Thyroid gland (tissue), 4 donors: ENCODE data around the gene DRAXIN. TPM values are rescaled to one million over a fixed set of nuclear protein-coding genes. Genes with fewer than 3 reads are reported as not detected.

Experiments used
- DNase-seq, 2 donors: peaks; one replicate each; pipeline ENCODE4 v3.0.0-alpha.2; 2019
- H3K27ac ChIP-seq, 3 donors: fragments of 200-600 bp; sonication (generic); 1 replicate in 2 of 3; 2 replicates in 1 of 3; pipeline ENCODE4 v1.5.1; 2016 to 2019; ENCODE audit warnings: mild to moderate bottlenecking in 1 of 3, moderate library complexity in 1 of 3
- H3K27me3 ChIP-seq: fragments of 200-600 bp; sonication (generic); one replicate; pipeline ENCODE4 v1.5.1; 2019
- H3K36me3 ChIP-seq, 2 donors: fragments of 200-600 bp; sonication (generic); one replicate each; pipeline ENCODE4 v1.5.1; 2016 to 2019
- H3K4me1 ChIP-seq, 2 donors: fragments of 200-600 bp; sonication (generic); one replicate each; pipeline ENCODE4 v1.5.1; 2017 to 2019
- H3K4me3 ChIP-seq, 3 donors: fragments of 200-600 bp; sonication (generic); replicated peaks in 1 of 3; 1 replicate in 2 of 3; 2 replicates in 1 of 3; pipeline ENCODE4 v1.5.1; 2016; ENCODE audit warnings: mild to moderate bottlenecking in 1 of 3
- H3K9me3 ChIP-seq: fragments of 200-600 bp; sonication (generic); one replicate; pipeline ENCODE4 v1.5.1; 2017
- POLR2A ChIP-seq, 2 donors: fragments of 450-650 bp; IDR thresholded peaks; one replicate each; pipeline ENCODE4 v1.6.1; 2017; ENCODE audit warnings: antibody characterized with exemption in 2 of 2, mild to moderate bottlenecking in 2 of 2, moderate library complexity in 1 of 2
- WGBS, 2 donors: methylation state at CpG; one replicate each; pipeline ENCODE4 v1.1.5; 2017; 5-methylcytosine and 5-hydroxymethylcytosine counted together
- intact Hi-C: fragments of 100-400 bp; cut with DNase I; formaldehyde crosslinking; loops from one replicate; pipeline ENCODE4 v1.15.1; 2023
- total RNA-seq, 4 donors: library from RNA; depleted of rRNA; stranded (reverse); fragments of >200 nt; gene quantifications; one replicate each; pipeline ENCODE4 v1.2.3, GENCODE V29; 2016
- TF ChIP-seq, protein P1 (sequence below), 6 experiments: fragments of 200-600 bp in 3 of 6; fragments of 450-650 bp in 3 of 6; sonication (generic) in 3 of 6; IDR thresholded peaks; one replicate each; pipeline ENCODE4 v1.5.1; 2016 to 2019; ENCODE audit warnings: antibody characterized with exemption in 6 of 6, mild to moderate bottlenecking in 2 of 6, inconsistent platforms in 1 of 6, moderate library complexity in 1 of 6

The DRAXIN gene
- total RNA-seq, 4 donors from 2014 or later, result not detected

DNA sequence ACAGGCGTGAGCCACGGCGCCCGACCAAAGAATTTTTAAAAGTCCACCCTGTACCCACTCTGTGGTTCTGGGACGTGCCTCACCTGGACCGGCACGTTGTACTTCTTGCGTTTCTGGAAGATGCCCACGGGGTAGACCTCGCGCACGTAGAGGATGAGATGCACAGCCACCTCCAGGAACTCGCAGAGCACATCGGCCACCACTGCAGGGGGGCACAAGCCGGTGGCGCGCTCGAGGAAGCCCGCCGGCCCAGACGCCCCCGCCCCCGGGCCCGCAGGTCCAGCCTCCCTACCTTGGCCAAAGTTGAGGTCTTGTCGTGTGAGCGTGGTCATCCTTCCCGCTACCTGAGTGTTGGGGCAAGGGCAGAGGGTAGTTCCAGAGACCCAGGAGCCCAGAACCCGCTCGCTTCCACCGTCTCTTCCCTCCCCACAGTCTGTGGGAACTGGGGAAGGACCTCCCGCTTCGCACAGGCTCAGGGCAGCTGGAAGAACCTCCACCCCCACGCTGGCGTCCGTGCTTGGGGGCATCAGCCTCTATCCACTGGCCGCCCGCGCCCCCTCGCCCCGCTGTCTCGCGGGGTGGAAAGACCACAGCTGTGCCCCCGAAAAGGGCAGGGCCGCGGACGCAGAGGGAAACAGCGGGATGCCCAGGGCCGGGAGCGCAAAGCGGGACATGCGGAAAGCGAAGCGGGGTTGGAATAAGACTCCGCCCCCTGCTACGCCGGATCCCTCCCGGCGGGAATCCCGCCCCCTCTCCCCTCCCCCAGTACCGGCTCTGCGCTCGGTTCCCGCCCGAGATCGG is 11.0 kb upstream of the DRAXIN start:
- WGBS, 2 donors, result 7 to 12% methylated on average over 31 to 33 of the region's 65 CpGs
- intact Hi-C loops, result no loop called here
- H3K27ac ChIP-seq, result peak overlapping the region in 2 of 3 donors; percentile 68 to 74
- TF ChIP-seq, protein P1, sequence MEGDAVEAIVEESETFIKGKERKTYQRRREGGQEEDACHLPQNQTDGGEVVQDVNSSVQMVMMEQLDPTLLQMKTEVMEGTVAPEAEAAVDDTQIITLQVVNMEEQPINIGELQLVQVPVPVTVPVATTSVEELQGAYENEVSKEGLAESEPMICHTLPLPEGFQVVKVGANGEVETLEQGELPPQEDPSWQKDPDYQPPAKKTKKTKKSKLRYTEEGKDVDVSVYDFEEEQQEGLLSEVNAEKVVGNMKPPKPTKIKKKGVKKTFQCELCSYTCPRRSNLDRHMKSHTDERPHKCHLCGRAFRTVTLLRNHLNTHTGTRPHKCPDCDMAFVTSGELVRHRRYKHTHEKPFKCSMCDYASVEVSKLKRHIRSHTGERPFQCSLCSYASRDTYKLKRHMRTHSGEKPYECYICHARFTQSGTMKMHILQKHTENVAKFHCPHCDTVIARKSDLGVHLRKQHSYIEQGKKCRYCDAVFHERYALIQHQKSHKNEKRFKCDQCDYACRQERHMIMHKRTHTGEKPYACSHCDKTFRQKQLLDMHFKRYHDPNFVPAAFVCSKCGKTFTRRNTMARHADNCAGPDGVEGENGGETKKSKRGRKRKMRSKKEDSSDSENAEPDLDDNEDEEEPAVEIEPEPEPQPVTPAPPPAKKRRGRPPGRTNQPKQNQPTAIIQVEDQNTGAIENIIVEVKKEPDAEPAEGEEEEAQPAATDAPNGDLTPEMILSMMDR (IDR thresholded peaks at IDR 0.05), result no peak
- TF ChIP-seq POLR2A (IDR thresholded peaks at IDR 0.05), result no peak
- peaks cover 0 to 1% of the 10 kb centered on the region in 2 donors for H3K36me3 ChIP-seq
- DNase-seq, result no peak
- H3K4me3 ChIP-seq, result peak overlapping the region; percentile 62 to 83 (median 79)
- peaks cover 7 to 10% of the 10 kb centered on the region in 2 donors for H3K4me1 ChIP-seq
- H3K27me3 ChIP-seq, result no peaks in the 10 kb centered on the region
- H3K9me3 ChIP-seq, result no peaks in the 10 kb centered on the region

DNA sequence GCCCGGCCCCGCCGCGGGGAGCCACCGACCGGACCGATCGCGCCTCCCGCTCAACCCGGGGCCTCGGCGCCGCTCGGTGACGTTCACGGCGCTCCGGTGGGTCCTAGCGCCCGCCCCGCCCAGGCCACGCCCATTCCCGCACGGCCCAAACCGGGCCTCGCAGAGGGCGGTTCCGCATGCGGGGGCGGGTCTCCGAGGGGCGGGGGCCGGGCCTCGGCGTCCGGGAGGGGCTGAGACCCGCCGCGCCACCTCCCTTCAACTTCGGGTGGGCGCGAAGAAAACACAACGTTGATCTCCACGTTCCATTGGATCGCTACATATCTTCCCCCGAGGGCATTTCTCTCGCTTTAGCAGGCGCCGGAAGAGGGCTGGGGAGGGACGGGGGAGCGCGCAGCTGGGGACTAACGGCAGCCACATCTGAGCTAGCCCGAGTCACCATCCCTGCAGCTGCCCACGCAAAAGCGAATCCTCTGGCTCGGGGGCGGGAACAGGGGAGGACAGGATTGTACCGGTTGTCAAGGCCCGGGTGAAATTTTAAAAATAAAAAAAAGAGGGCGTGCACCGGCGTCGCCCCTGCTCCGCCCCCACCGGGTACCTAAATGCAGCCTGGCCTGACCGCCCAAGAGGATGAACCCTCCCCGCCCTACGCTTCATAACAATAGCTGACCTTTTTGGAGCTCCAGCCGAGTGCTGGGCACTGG is 10.3 kb upstream of the DRAXIN start, which contains the start of gene MAD2L2:
TSS of gene MAD2L2 (minus strand) at position 78 of the 701 bp plus-strand sequence. CDS start 547 bp downstream, outside the sequence.
- Histone ChIP-seq H3K4me3 (peak within 1 kb of the TSS; percentile 62 to 83 (median 79)), H3K27ac (peak within 1 kb of the TSS; percentile 44 to 74 (median 68)), H3K27me3 (no peaks in the 10 kb centered on the region), H3K36me3 (no peaks in the 10 kb centered on the region), H3K9me3 (no peaks in the 10 kb centered on the region), H3K4me1 (peaks cover 7 to 10% of the 10 kb centered on the region in 2 donors)
- peak; percentile 82 for DNase-seq
- intact Hi-C loops, result no loop called here
- 1% methylated on average over 18 to 29 of the region's 71 CpGs for whole genome bisulfite sequencing, 2 donors
- TF ChIP-seq, protein P1 (IDR thresholded peaks at IDR 0.05), result no peak
- TF ChIP-seq POLR2A (IDR thresholded peaks at IDR 0.05), result peak in 1 of 2 donors; percentile 48

DNA sequence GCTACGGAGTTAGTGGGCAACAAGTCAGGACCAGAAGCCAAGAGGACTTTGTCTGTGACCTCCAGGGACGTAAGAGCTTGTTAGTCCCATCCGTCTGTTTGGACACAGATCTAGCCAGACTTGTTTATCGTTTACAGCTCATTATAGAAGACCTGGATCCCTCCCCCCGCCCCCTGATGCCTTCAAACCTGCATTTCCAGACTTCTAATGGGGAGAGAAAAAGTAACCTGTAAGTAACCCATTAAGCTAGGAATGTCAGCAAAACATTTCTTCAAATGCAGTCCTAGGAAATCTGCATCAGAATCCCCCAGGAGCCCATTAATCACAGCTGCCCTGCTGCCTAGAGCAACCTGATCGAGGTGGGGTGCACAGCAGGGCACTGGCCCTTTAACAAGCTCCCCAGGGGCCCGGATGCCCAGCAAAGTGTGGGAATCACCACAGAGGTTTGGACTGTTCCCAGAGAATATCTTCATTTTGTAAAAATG is 9.2 kb upstream of the DRAXIN start:
- intact Hi-C loops, result no loop called here
- Histone ChIP-seq H3K36me3 (no peaks in the 10 kb centered on the region), H3K27ac (no peak overlapping the region), H3K4me3 (no peak overlapping the region), H3K27me3 (no peaks in the 10 kb centered on the region), H3K9me3 (no peaks in the 10 kb centered on the region), H3K4me1 (peaks cover 7 to 10% of the 10 kb centered on the region in 2 donors)
- no peak for DNase-seq
- TF ChIP-seq, protein P1 (IDR thresholded peaks at IDR 0.05), result no peak
- TF ChIP-seq POLR2A (IDR thresholded peaks at IDR 0.05), result no peak
- WGBS, 2 donors, result 56 to 60% methylated on average over 7 of the region's 7 CpGs

DNA sequence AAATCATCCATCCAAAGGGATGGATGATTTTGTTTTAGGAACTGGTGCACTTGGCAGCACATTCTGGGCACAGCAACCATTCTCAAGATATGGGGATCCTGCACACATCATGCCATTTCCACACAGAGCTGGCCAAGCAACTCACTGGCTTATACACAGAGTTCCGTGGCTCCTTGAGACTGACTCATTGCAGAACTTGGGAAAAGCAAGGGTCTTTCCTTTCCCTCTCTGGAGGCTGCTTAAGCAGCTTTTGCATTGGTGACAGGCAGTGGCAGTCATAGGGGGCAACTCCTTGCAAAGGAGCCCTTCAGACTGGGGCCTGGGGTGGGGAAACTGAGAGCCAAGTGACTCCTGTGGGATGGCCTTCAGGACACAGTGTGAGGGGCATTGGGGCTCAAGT is 8.7 kb upstream of the DRAXIN start:
- H3K4me1 ChIP-seq, result peaks cover 7 to 10% of the 10 kb centered on the region in 2 donors
- no peaks in the 10 kb centered on the region for H3K36me3 ChIP-seq
- H3K9me3 ChIP-seq, result no peaks in the 10 kb centered on the region
- H3K4me3 ChIP-seq, result no peak overlapping the region
- TF ChIP-seq, protein P1 (IDR thresholded peaks at IDR 0.05), result no peak
- TF ChIP-seq POLR2A (IDR thresholded peaks at IDR 0.05), result no peak
- H3K27me3 ChIP-seq, result no peaks in the 10 kb centered on the region
- intact Hi-C loops, result no loop called here
- DNase-seq, result no peak
- WGBS, 2 donors, result 56 to 75% methylated on average over 1 of the region's 1 CpG
- no peak overlapping the region for H3K27ac ChIP-seq
